Muscle of back (tissue), 11 donors: ENCODE results near the gene CAMTA1. TPM values are rescaled to one million over a fixed set of nuclear protein-coding genes. Genes with fewer than 3 reads are reported as not detected.

Experiments used
- DNase-seq, 3 donors: peaks; one replicate each; pipeline versions ENCODE4 v3.0.0 to v3.0.0-alpha.2; 2013
- polyA plus RNA-seq, 10 donors: library from polyadenylated mRNA; unstranded; fragments of 120-200 nt; gene quantifications; one replicate each; pipeline ENCODE4 v1.2.1, GENCODE V29; 2013; ENCODE audit not compliant: insufficient read length in 10 of 10

CAMTA1 gene
- polyA plus RNA-seq, 10 donors: 36.4 to 49.7 (median 44.0) TPM

DNA sequence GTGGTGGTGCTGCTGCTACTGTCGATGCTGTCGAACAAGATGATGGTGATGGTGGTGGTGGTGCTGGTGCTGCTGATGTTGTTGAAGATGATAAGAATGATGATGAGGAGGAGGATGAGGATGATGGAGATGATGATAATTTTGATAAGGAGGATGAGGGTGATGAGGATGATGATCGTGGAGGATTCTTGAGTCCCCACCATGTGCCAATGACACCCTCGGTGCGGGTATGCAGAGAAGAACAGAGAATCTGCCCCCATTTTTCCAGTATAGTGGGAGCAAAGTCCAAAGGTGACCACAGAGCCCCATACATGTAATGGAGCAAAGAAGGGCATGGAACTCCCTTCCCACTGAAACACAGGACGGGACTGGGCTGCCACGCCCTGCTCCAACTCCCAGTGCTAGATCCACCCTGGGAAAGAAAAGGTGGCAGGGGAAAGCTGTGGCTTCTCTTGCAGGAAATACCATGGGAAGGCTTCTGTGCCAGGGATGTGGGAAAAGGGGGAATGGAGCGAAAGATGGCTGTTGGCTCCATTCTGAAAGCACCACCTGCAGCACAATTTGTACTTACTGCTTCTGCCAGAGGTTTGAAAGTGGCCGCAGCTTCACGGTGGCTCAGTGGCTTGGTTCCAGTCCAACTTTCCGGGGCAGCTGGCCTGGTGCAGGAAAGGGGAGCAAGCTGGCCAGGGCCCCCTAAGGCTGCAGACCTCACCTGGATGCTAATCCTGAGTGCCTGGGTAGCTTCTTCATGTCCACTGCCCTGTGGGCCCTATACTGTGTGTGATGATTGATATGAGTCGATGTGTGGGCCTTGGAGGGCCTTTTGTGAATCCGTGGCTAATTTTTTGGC is 598.6 kb downstream of the CAMTA1 start:
- no peak for DNase-seq

DNA sequence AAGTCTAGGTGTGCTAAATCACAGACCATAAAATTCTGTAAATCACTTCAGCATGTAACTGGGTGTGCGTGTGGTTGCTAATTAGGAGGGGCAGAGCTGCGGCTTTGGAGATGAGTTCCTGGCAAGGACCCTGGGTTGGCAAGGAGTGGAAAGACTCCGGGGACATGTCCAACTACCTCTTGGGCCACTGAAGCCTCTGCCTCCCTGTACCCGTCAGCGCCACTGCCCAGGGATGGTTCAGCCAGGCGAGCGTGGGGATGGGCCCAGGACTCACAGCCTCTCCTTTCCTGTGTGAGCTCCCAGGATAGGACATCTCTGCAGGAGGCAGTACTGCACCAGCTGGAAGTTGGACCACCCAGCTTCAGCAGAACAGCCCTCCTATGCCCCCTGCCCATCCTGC is 599.4 kb downstream of the CAMTA1 start:
- DNase-seq: no peak

DNA sequence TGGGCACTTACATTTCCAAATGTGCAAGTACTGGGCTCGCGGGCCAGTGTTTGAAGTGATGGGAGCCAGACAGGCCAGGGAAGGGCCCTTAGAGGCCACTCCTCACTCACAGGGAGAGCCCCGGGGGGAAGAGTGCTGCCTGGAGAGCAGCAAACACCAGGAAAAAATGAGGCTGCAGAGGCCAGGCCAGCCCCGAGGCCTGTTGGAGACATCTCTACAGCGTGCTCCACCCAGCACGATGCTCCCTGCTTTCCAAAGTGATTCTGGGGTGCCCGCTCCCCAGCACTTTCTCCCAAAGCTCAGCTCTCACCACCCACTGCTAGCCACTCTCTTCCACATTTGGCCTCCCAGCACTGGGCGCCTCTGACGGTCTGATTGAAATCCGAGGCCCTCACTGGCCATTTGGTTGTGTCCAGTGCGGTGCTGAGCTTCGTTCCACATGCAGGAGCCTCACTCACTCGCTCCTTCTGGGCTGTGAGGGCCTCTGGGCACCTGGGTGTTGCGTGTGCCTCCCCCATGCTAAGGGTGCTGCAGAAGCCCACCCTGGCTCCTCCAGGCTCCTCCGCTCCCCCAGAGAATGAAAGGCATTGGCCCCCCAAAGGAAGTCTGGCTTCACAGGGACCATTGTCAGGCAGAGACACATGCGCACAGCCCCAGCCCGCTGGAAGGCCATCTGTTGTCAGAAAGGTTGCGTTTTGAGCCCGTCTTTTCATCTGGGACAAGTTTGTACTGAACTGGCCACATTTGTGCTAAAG is 600.4 kb downstream of the CAMTA1 start:
- DNase-seq: no peak

DNA sequence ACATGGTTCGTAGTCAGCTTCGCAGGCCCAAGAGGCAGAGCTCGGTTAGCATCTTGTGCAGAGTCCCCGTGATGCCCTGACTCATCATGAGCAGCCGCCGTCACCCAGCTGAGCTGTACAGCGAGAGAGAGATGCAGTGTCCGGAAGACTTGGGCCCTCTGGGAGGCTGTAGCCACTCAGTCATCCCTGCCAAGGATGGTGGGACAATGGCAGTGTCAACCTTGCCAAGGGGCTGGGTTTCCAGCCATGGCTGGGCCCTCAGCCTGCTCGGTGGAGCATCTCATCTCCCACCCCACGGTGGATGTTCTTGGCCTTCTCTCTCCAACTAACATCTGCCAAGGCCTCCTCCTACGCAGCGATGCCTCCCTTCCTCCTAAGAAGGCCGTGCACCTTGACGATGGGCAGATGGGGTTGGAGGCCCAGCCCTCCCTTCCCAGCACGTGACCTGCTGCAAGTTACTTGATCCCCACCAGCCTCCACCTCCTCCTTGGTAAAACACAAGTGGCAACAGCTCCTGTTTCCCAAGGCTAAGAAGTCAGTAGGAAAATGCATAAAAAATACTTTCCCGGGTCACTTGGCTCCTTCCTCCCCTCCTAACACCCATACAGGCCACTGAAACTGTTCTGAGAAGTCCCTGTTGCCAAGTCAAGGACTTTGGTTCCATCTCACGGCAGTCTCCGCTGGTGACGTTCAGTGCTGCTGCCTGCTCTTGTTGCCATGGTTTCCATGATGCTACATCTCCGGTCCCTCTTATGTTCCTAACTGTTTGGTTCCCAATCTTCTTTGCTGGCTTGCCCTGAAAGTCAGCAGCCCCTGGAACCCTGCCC is 601.2 kb downstream of the CAMTA1 start:
- peak in 1 of 3 donors; percentile 17 for DNase-seq

DNA sequence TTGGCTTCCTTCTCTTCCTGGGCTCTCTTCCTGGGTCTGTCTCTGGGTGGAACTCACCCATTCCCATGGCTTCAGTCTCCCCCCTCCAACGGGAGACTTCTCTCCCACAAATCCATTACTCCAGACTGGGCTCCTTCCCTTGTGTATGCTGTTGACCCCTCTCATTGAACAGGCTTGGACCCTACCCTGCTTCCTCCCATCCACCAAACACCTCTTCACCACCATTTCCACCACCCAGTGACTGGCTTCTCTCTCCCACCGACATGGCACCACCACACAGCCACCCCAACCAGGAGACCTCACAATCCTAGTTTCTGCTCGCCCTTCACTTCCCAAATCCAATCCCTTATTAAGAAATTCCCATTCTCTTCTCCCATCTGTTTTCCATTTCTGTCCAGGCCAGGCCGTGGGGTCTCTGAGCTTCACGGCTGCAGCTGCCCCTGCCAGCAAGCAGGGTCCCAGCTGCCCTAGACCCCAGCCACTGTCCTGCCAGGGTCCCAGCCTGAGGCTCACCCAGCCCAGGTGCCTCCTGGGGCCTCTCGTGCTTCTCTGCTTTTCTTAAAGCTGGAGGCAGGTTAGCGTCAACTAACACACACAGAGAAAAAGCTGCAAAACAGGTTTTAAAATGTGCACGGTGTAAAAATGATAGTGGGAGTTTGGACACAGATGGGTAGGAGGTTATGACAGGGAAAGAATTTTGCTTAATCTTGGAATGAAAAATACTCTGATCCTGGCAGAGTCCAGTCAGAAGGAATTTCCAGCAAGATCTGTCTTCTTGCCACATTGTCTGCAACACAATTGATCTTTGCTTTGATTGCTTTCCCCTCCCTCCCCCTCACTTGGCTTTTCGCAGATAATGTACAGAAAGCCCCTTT is 602.0 kb downstream of the CAMTA1 start:
- peak in 1 of 3 donors; percentile 16 for DNase-seq

DNA sequence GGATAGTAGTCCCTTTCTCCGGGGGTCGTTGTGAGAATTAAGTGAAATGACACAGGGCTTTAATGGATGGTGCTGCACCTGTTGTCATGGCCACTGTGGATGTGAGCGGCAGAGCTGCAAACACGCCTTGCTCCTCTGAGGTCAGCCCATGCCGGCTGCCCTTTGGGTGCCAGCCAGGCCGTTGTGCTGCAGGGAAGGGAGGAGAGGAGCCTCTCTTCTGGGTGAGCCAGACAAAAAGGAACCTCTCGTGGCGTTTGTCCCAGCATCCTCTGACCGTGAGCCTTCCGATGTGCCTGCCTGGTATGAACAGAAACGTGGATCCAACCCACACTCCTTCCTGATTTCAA is 602.9 kb downstream of the CAMTA1 start:
- DNase-seq: no peak

DNA sequence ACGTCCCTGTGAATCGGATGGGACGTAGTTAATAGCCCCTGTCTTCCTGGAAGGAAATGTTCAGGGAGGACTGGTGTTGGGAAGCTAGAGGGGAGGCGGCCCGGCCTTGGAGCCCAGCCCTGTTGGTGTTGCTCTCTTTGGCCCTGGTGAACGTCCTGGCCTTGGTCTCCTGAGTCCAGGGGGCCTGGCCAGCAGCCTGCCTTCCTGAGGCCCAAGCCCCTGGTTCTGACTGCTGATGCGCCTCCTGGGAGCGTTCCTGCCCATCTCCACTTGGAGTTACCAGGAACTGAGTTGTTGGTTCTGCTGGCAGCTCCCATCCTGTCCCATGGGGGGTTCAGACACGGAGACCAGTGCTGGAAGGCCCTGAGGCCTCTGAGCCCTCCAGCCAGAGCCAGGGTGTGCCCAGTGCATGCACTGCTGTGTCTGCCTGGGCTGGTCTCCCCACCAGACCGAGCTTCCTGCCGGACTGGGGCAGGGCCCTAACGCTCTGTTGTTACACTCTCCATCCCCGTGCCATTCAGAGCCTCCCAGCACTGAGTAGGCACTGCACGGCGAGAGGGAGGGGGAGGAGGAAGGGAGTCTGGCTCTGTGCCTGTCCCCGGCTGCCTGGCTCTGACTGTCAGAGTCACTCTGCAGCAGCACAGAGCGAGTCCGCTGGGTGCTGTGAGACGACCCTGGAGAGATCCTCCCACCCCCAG is 603.4 kb downstream of the CAMTA1 start:
- DNase-seq: peak in 1 of 3 donors; percentile 38

DNA sequence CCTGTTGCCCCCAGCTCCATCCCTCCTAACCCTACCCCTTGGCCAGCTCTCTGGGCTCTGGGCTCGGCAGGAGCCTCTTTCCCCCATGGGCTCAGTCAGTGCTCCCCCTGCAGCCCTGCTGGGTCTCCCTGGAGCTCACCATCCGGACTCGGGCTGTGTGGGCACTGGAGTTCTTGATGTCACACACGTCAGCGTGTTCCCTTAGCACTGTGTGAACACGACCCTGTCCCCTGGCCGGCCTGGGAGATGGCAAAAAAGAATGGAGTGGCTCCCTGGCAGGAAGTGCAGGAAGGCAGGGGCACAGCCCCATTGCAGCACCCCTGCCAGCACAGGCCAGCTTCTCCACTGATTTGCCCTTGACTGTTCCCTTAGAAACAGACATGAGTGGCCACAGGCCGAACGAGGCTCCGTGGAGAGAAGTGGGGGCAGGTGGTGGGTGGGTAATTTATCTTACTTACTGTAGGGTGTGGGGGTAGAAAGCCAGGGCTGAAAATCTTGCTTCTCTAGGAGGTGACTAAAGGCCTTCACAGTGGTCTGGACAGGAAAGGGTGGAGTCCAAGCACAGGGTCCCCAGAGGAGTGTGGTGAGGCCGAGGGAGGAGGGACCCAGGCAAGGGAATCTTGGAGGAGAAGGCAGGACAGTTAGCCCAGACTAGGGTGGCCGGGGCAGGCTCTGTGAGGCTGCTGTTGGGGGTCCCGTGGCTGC is 604.1 kb downstream of the CAMTA1 start:
- peak in 1 of 3 donors; percentile 12 for DNase-seq

DNA sequence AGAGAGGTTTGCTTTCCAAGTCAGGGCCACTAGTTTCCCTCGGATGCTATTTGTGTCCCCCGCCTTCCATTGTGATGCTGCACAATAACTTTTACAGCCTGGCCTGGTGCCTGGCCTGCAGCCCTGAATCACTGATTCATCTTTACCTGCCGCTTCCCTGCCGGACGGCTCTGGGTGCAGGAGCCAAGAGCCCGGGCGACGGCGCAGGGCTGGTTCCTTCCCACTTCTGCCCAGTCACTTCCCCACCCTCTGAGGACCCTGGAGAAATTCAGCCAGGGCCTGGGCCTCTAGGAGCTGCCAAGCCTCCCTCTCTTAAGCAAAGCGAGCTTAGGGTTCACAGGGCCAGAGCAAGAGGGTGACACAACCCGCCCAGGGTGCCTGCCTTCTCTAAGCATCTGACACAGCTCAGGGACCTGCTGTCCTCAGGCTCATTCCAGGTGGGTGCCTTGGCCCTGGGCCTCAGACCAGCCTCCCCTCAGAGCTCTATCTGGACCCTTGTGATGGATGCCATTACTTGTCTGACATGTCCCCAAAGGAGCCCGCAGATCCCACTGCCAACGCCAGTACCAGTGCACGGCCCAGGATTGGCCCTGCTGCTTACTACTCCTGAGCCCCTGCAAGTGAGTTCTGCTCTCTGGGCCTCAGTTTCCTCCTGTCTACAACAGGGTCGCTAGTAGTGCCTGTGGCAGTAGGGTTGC is 604.8 kb downstream of the CAMTA1 start:
- DNase-seq: no peak

DNA sequence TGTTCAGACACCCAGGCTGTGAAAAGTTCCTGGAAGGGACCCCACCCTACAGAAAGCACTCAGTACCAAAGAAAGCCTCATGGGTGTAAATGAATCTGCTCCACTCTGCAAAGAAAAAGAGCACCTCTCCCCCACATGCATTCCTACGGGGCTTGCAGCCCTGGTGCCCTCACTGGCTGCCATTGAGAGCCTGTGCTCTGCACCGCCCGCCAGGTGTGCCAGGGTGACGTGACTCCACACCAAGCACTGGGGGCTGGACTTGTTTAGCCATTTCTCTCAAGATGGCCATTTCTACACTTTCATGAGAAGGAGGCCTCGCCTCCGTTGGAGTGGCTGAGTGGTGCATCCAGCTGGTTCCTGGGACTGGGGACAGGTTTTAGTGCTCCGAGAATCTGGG is 605.3 kb downstream of the CAMTA1 start:
- DNase-seq: no peak

DNA sequence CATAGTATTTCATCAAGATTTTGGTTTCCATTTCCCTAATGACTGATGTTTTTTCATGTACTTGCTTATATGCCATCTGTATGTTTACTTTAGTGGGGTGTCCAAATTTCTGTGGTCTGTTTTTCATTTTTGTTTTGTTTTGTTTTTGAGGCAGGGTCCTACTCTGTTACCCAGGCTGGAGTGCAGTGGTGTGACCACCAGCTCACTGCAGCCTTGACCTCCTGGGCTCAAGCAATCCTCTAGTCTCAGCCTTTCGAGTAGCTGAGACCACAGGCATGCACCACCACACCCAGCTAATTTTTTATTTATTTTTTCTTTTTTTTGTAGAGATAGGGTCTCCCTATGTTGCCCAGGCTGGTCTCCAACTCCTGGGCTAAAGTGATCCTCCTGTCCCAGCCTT is 607.9 kb downstream of the CAMTA1 start:
- DNase-seq: no peak

DNA sequence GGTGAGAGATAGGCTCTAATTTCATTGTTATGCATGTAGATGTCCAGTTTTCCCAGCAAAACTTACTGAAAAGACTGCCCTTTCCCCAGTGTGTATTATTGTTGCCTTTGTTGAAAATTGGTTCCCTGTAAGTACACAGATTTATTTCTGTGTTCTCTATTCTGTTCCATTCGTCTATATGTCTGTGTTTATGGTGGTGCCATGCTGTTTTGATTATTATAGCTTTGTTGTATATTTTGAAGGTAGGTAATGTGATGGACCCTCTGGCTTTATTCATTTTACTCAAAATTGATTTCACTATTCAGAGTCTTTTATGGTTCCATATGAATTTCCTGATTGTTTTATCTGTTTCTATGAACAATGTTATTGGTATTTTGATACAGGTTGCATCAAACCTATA is 610.0 kb downstream of the CAMTA1 start:
- DNase-seq: no peak

DNA sequence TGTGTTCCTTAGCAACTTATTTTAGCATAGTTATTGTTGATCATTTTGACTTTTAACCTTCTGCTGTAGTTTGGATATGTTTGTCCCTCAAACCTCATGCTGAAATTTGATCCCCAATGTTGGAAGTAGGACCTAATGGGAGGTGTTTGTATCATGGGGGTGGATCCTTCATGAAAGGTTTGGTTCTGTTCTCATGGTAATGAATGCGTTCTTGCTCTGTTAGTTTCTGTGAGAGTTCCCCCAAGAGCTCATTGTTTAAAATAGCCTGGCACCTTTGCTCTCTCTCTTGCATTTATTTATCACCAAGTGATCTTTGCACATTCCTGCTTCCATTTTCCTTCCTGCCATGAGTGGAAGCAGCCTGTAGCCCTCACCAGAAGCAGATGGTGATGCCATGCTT is 613.7 kb downstream of the CAMTA1 start:
- no peak for DNase-seq

DNA sequence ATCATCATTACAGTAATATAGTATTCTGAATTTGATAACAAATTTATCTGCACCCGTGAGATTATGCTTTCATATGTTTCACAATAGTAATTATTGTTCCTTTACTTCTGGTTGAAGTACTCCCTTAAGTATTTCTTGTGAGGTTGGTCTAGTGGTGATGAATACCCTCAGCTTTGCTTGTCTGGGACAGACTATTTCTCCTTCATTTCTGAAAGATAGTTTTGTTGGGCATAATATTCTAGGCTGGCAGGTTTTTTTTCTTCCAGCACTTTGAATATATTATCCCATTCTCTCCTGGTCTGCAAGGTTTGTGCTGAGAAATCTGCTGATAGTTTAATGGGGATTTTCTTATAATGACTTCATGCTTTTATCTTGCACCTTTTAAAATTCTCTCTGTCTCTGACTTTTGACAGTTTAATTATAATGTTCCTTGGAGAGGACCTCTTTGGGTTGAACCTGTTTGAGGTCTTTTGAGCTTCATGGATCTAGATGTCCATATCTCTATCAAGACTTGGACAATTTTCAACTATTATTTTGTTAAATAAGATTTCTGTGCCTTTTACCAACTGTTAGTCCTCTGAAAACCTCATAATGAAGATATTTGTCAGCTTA is 614.4 kb downstream of the CAMTA1 start:
- DNase-seq: no peak

DNA sequence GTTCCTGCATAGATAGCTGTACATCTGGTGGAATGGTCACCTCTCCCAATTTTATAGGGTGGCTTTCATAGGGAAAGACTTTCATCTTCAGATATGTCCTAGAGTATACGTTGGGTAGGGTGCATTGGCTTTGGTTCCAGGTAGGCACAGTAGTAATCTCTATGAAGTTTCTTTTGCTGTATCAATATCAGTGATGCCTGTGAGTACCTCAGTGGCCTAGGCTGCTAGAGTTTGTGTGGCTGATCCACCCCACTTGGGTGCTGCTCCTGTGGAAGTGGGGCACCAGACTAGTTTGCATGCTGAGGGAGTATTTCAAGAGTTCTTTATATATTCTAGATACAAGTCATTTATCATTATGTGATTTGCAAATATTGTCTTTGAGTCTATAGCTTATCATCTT is 615.3 kb downstream of the CAMTA1 start:
- DNase-seq: no peak

DNA sequence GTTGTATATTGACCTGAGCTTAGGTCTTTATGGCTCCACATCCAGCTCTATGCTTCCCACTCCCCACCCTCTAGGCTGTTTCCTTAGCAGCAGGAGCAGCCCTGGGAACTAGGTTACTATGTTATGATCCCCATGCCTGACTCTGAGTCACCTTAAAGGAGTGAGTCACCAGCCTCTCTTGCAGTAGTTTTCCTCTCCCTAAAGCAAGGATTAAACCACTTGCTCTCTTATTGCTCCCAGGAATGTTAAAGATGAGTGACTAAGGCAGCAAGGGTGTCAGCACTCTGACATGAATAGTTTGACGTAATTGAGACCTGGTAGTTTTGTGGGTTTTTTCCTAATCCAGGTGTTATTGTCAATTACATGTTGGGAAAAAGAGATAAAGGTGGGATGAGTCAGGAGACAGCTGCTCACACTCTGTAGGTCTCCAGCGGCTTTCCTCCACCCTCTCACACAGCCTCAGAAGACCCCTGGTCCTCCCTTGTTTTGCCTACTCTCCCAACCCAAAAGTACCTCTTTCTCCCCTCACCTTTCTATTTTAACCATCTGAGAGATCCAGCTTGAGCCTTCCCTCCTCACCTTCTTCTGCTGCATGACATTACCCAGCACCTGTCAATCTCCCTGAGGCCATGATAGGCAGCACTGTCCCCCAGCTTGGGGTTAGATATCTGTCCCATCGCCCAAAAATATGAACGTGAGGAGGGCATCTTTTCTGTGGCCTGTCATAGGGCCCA is 616.7 kb downstream of the CAMTA1 start:
- peak in 1 of 3 donors; percentile 95 for DNase-seq

DNA sequence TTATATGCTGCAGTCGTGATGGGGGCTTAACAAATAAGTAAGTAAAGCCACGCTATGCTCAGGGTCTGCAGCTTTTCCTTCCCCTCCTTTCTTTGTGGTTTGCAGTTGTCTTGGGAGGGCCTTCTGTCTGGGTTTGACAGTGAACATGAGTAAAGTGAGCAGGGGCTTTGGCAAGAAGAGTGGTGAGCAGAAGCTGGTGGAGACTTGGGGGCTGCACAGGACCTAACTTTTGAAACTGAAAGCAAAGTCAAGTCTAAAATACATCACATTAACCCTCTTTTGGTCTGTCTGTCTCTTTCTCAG is 617.2 kb downstream of the CAMTA1 start:
- DNase-seq: no peak

DNA sequence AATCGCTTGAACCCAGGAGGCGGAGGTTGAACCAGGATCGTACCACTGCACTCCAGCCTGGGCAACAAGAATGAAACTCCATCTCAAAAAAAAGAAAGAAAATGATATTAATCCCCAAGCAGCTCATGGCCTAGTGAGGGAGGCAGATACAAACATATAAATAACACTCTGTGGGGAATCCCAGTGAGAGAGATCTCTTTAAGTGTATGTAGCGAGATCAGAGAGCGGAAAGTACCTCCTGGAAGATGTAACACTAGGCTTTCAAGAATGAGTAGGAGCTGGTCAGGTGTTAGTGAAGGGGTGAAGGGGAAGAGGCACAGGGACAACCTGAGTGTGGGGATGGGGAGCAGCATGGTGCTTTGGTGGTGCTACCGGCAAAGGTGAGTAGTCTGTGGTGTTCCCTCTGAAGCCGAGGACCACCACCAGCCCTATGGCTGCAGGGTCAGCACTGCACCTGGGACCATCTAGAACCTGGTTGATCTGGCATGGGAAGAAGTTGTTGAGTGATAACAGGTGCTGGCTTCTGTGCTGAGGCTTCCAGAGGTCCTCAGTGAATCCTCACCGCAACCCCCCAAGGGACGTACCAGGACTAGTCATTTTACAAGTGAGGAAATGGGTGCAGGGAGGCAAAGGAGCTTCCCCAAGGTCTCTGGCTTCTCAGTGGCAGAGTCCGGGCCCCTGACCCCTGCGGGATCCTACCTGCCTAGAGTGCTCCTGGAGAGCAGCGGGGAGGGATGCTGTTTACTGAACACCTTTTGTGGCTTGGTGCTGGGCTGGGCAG is 618.2 kb downstream of the CAMTA1 start:
- DNase-seq: no peak
